A549 (cell line): ENCODE data around the gene KCNB1. TPM values are rescaled to one million over a fixed set of nuclear protein-coding genes. Genes with fewer than 3 reads are reported as not detected.

Experiments used
- ATAC-seq, 2 experiments: fragments of 200-7000 bp in 1 of 2; fragments of >200 bp in 1 of 2; cut with Nextera tagmentation in 1 of 2; cut with Tn5 transposase in 1 of 2; 3 replicates each; pipeline versions ENCODE4 v1.8.0 to v1.9.1; 2018 to 2020; ENCODE audit warnings: mild to moderate bottlenecking in 1 of 2, moderate library complexity in 1 of 2
- CTCF ChIA-PET: fragments of 300-600 bp; sonication (Branson Sonifier 250); formaldehyde crosslinking; extraction: SDS; loops from one replicate; lab custom pipeline; 2021; ENCODE audit warnings: antibody characterized with exemption, inconsistent platforms; lab: Yijun Ruan, JAX
- POLR2A ChIA-PET: fragments of 350-600 bp; formaldehyde crosslinking; extraction: SDS; loops from one replicate; lab custom pipeline; 2021; ENCODE audit warnings: antibody characterized with exemption, inconsistent platforms; lab: Yijun Ruan, JAX
- DNase-seq, 2 experiments: peaks; one replicate each; pipeline versions ENCODE4 v3.0.0 to v3.0.0-alpha.2; 2011 to 2016; ENCODE audit warnings: low read depth in 1 of 2, low spot score in 1 of 2
- FAIRE-seq: peaks from 2 replicates; lab custom pipeline; 2011; peaks lifted over from hg19 to GRCh38; lab: Jason Lieb, UNC
- H3K27ac ChIP-seq, 2 experiments: fragments of >200 bp; sonication (Bioruptor Twin); formaldehyde crosslinking; 3 replicates each; pipeline ENCODE4 v1.5.1; 2016 to 2017
- H3K4me1 ChIP-seq: fragments of >200 bp; sonication (Bioruptor Twin); formaldehyde crosslinking; 3 replicates; pipeline ENCODE4 v1.6.1; 2016
- H3K4me2 ChIP-seq: fragments of >200 bp; sonication (Bioruptor Twin); formaldehyde crosslinking; 3 replicates; pipeline ENCODE4 v1.6.1; 2016
- H3K4me3 ChIP-seq: fragments of >200 bp; sonication (Bioruptor Twin); formaldehyde crosslinking; 3 replicates; pipeline ENCODE4 v1.5.1; 2016
- H3K9me3 ChIP-seq: fragments of >200 bp; sonication (Bioruptor Twin); formaldehyde crosslinking; 3 replicates; pipeline ENCODE4 v1.6.1; 2016
- CBX2 ChIP-seq: fragments of 200-600 bp; sonication (generic); IDR thresholded peaks from 2 replicates; pipeline ENCODE4 v1.6.1; 2016; ENCODE audit warnings: low read depth, mild to moderate bottlenecking, borderline replicate concordance
- CBX8 ChIP-seq: fragments of 200-600 bp; sonication (generic); IDR thresholded peaks from 2 replicates; pipeline ENCODE4 v1.6.1; 2016
- CHD2 ChIP-seq: fragments of 150-350 bp; IDR thresholded peaks from 2 replicates; pipeline ENCODE4 v1.6.1; 2014; ENCODE audit warnings: low read length; ENCODE audit not compliant: partially characterized antibody
- EHMT2 ChIP-seq: fragments of 200-600 bp; sonication (generic); IDR thresholded peaks from 2 replicates; pipeline ENCODE4 v1.6.1; 2016; ENCODE audit warnings: antibody characterized with exemption, low read depth, mild to moderate bottlenecking, moderate library complexity
- GATA3 ChIP-seq: IDR thresholded peaks from 2 replicates; pipeline ENCODE4 v1.6.1; 2012; ENCODE audit warnings: borderline replicate concordance
- HDAC2 ChIP-seq: fragments of 200-600 bp; sonication (generic); IDR thresholded peaks from 2 replicates; pipeline ENCODE4 v1.6.1; 2016
- HEYL ChIP-seq: fragments of 250-450 bp; sonication (Bioruptor Pico); IDR thresholded peaks from 2 replicates; pipeline ENCODE4 v1.8.0; 2021; ENCODE audit warnings: mild to moderate bottlenecking, moderate library complexity
- HOXA7 ChIP-seq: fragments of 250-450 bp; sonication (Bioruptor Pico); IDR thresholded peaks from 2 replicates; pipeline ENCODE4 v1.5.0; 2020; ENCODE audit warnings: mild to moderate bottlenecking, moderate library complexity
- HOXB5 ChIP-seq: fragments of 250-450 bp; sonication (Bioruptor Pico); IDR thresholded peaks from 2 replicates; pipeline ENCODE4 v1.5.0; 2020; ENCODE audit warnings: mild to moderate bottlenecking, moderate library complexity
- JUNB ChIP-seq: fragments of >200 bp; sonication (Bioruptor Twin); formaldehyde crosslinking; IDR thresholded peaks from 2 replicates; pipeline ENCODE4 v1.6.1; 2016
- KDM1A ChIP-seq: fragments of 200-600 bp; sonication (generic); IDR thresholded peaks from 2 replicates; pipeline ENCODE4 v1.6.1; 2016; ENCODE audit warnings: low read depth, mild to moderate bottlenecking
- MAFK ChIP-seq: fragments of 450-650 bp; IDR thresholded peaks from 2 replicates; pipeline ENCODE4 v1.6.1; 2014; ENCODE audit not compliant: partially characterized antibody
- MAZ ChIP-seq: fragments of 150-350 bp; IDR thresholded peaks from 2 replicates; pipeline ENCODE4 v1.6.1; 2014; ENCODE audit warnings: antibody characterized with exemption, low read depth, low read length, borderline replicate concordance
- NFE2L2 ChIP-seq: fragments of 150-350 bp; conservative IDR thresholded peaks from 2 replicates; pipeline ENCODE4 v1.6.1; 2014; ENCODE audit warnings: low read length
- NPAS2 ChIP-seq: fragments of 250-450 bp; sonication (Bioruptor Pico); IDR thresholded peaks from 2 replicates; pipeline ENCODE4 v1.8.0; 2022; ENCODE audit warnings: mild to moderate bottlenecking, moderate library complexity, borderline replicate concordance
- NR3C1 ChIP-seq: fragments of >200 bp; sonication (Bioruptor Twin); formaldehyde crosslinking; IDR thresholded peaks from 3 replicates; pipeline ENCODE4 v1.6.1; 2017
- RAD21 ChIP-seq, 2 experiments: fragments of >200 bp in 1 of 2; sonication (Bioruptor Twin) in 1 of 2; formaldehyde crosslinking in 1 of 2; IDR thresholded peaks in 1 of 2; conservative IDR thresholded peaks in 1 of 2; 2 replicates in 1 of 2; 3 replicates in 1 of 2; pipeline ENCODE4 v1.6.1; 2012 to 2018; ENCODE audit warnings: inconsistent platforms in 1 of 2
- RCOR1 ChIP-seq: fragments of 150-350 bp; IDR thresholded peaks from 2 replicates; pipeline ENCODE4 v1.6.1; 2014; ENCODE audit warnings: antibody characterized with exemption, low read length, low read depth
- RFX5 ChIP-seq: fragments of 450-650 bp; IDR thresholded peaks from 2 replicates; pipeline ENCODE4 v1.7.1; 2014; ENCODE audit warnings: antibody characterized with exemption, mild to moderate bottlenecking, moderate library complexity
- RNF2 ChIP-seq: fragments of 200-600 bp; sonication (generic); IDR thresholded peaks from 2 replicates; pipeline ENCODE4 v1.6.1; 2016; ENCODE audit warnings: low read depth, mild to moderate bottlenecking, antibody characterized with exemption, moderate library complexity, borderline replicate concordance
- SMC3 ChIP-seq: fragments of >200 bp; sonication (Bioruptor Twin); formaldehyde crosslinking; IDR thresholded peaks from 3 replicates; pipeline ENCODE4 v1.6.1; 2018; ENCODE audit warnings: inconsistent platforms
- ZNF302 ChIP-seq: fragments of 250-450 bp; sonication (Bioruptor Pico); IDR thresholded peaks from 2 replicates; pipeline ENCODE4 v1.9.0; 2021; ENCODE audit warnings: inconsistent platforms, mild to moderate bottlenecking, moderate library complexity
- WGBS: methylation state at CpG from one replicate; pipeline ENCODE4 v1.1.6; 2017; ENCODE audit errors: missing lambda C conversion rate; 5-methylcytosine and 5-hydroxymethylcytosine counted together
- polyA plus RNA-seq, 4 experiments: library from polyadenylated mRNA; depleted of rRNA in 3 of 4; stranded (reverse); fragments of >200 nt; fragmentation: RNase III in 1 of 4; extraction: RNeasy Plus Mini Kit Qiagen cat#74134 plus additional on column Dnase treatment in 1 of 4; gene quantifications; 2 replicates in 3 of 4; 3 replicates in 1 of 4; pipeline ENCODE4 v1.2.3, GENCODE V29; 2011 to 2017
- TF ChIP-seq, protein P1 (sequence below): fragments of 450-650 bp; IDR thresholded peaks from 2 replicates; pipeline ENCODE4 v1.6.1; 2014; ENCODE audit warnings: antibody characterized with exemption
- TF ChIP-seq, protein P2 (sequence below): fragments of 250-450 bp; sonication (Bioruptor Pico); IDR thresholded peaks from 2 replicates; pipeline ENCODE4 v1.5.0; 2021; ENCODE audit warnings: mild to moderate bottlenecking, moderate library complexity, borderline replicate concordance

The KCNB1 gene
- polyA plus RNA-seq, 2 of the 4 experiments (the other 2 are of a cell fraction), result 0.12 to 0.28 TPM

DNA sequence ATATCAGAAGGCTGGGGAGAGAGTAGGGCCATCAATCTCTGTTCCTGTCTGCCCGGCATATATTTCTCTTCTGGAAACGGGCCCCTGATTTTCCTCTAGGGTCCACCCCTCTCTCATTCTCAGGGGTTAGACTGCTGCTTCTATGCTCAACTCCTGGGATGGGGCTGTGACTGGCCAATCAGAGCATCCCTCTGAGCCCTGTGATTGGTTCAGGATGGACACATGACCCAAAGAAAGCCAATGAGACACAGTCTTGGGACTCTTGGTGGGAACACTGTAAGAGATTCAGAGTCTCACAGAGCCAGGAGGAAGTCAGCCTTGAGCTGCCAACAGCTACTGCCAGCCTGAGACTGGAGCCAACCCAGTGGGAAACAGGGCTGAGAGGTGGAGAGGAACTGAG is 31.0 kb upstream of the KCNB1 start:
- Histone ChIP-seq H3K4me2 (no peak overlapping the region), H3K9me3 (no peaks in the 10 kb centered on the region), H3K4me1 (peaks cover 16% of the 10 kb centered on the region; the same call in 1 of the 3 replicates), H3K27ac (no peak overlapping the region), H3K4me3 (no peak overlapping the region)
- FAIRE-seq (no peak), DNase-seq (no peak), ATAC-seq (peak in 1 of 2 experiments; percentile 51; a peak in 3 of 6 replicates)
- WGBS, result 44% methylated on average over 2 of the region's 2 CpGs
- TF ChIP-seq HOXA7 (CRISPR knock-in tag) (no peak), GATA3 (no peak), NFE2L2 (no peak)
- TF ChIP-seq, protein P1, sequence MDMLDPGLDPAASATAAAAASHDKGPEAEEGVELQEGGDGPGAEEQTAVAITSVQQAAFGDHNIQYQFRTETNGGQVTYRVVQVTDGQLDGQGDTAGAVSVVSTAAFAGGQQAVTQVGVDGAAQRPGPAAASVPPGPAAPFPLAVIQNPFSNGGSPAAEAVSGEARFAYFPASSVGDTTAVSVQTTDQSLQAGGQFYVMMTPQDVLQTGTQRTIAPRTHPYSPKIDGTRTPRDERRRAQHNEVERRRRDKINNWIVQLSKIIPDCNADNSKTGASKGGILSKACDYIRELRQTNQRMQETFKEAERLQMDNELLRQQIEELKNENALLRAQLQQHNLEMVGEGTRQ, result peak; percentile 37; the same call in 1 of the 2 replicates
- ChIA-PET CTCF (interaction anchor here (0.5 to 16.1 kb wide), 5 partner anchors 16 to 180 kb away, joined by 3 to 219 read pairs (median 5); no protein-coding TSS in a partner anchor), POLR2A (no interaction called here)

DNA sequence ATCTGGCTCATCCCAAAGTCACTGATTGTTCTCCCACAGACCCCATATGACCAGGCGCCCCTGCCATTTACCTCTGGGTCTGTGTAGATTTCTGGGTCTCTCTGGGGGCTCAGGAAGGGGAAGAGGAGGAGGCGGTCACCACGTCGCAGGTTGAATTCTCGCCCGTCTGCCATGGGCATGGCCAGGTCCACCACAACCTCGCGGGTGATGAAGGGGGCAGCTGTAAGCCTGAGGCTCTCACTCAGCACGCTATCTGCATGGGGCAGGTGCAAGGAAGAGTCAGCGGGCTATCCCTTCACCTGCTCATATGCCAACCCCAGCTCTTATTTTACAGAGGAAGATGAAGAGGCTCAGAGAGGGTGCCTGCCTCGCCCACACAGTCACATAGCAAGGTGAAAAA is 30.5 kb upstream of the KCNB1 start:
- CTCF ChIA-PET, result interaction anchor here (1.2 to 16.1 kb wide), 2 partner anchors 29 to 180 kb away, joined by 5 to 219 read pairs; no protein-coding TSS in a partner anchor
- FAIRE-seq, result no peak
- POLR2A ChIA-PET, result no interaction called here
- no peak for DNase-seq
- WGBS, result 46% methylated on average over 11 of the region's 11 CpGs
- TF ChIP-seq ZNF302 (CRISPR knock-in tag) (no peak), RFX5 (no peak)
- H3K9me3 ChIP-seq, result no peaks in the 10 kb centered on the region
- no peak overlapping the region for H3K4me3 ChIP-seq
- no peak overlapping the region for H3K4me2 ChIP-seq
- no peak overlapping the region for H3K27ac ChIP-seq
- ATAC-seq, result no peak
- peaks cover 19% of the 10 kb centered on the region; the same call in 1 of the 3 replicates for H3K4me1 ChIP-seq

DNA sequence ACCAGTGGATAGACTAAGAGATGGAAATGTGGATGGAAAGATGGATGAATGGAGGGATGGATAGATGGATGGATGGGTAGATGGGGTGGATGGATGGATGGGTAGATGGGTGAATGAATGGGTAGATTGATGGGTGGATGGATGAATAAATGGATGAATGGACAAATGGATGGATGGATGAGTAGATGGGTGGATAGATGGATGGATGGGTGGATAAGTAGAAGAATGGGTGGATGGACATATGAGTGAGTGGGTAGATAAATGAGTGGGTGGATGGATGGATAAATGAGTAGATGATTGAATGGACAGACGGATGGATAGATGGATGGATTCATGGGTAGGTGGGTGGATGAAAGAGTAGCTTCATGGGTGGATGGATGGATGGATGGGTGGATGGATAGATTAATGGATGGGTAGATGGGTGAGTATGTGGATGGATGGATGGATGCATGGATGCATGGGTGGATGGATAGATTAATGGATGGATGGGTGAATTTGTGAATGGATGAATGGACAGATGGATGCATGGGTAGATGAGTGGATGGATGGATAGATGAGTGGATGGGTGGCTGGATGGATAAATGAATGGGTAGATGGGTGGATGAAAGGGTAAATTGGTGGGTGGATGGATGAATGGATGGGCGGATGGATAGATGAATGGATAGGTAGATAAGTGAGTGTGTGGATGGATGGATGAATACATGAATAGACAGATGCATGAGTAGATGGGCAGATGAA is 29.5 kb upstream of the KCNB1 start:
- POLR2A ChIA-PET, result no interaction called here
- DNase-seq, result no peak
- TF ChIP-seq CBX2 (no peak), CHD2 (no peak), RFX5 (no peak), HOXB5 (CRISPR knock-in tag) (no peak), RCOR1 (no peak), SMC3 (no peak), CBX8 (no peak), HDAC2 (no peak)
- TF ChIP-seq, all 56 proteins: peak for 0
- Histone ChIP-seq H3K9me3 (no peaks in the 10 kb centered on the region), H3K4me3 (no peak overlapping the region), H3K4me1 (peaks cover 12% of the 10 kb centered on the region; the same call in 1 of the 3 replicates), H3K4me2 (no peak overlapping the region), H3K27ac (no peak overlapping the region; a peak in 1 of 6 replicates)
- CTCF ChIA-PET, result interaction anchor here (2.0 to 16.1 kb wide), 2 partner anchors 27 to 179 kb away, joined by 10 to 219 read pairs; no protein-coding TSS in a partner anchor
- WGBS, result 14% methylated on average over 2 of the region's 2 CpGs
- ATAC-seq, result no peak
- no peak for FAIRE-seq

- WGBS, result 13% methylated on average over 12 of the region's 12 CpGs
- ChIA-PET CTCF (interaction anchor here (0.8 to 16.1 kb wide), 9 partner anchors 14 to 177 kb away, joined by 3 to 219 read pairs (median 3); no protein-coding TSS in a partner anchor), POLR2A (no interaction called here)
- ATAC-seq (peak in 1 of 2 experiments; percentile 8; a peak in 1 of 6 replicates), FAIRE-seq (no peak), DNase-seq (no peak)
- H3K27ac ChIP-seq, result peak overlapping the region; percentile 35 to 49; a peak in 1 of 6 replicates
- H3K9me3 ChIP-seq, result no peaks in the 10 kb centered on the region
- peaks cover 12% of the 10 kb centered on the region; the same call in 1 of the 3 replicates for H3K4me1 ChIP-seq
- peak overlapping the region; percentile 37; the same call in 2 of the 3 replicates for H3K4me2 ChIP-seq
- H3K4me3 ChIP-seq, result no peak overlapping the region
- TF ChIP-seq RCOR1 (no peak), HOXA7 (CRISPR knock-in tag) (no peak), NR3C1 (no peak), MAZ (no peak), RNF2 (no peak), NPAS2 (CRISPR knock-in tag) (no peak), CBX8 (no peak), MAFK (no peak), RAD21 (conservative IDR thresholded peaks at IDR 0.05 in 1 of 2, IDR thresholded peaks at IDR 0.05 in 1 of 2) (no peak), EHMT2 (no peak), GATA3 (no peak), HEYL (CRISPR knock-in tag) (no peak), JUNB (no peak), CBX2 (no peak), KDM1A (no peak)
- TF ChIP-seq, protein P2, sequence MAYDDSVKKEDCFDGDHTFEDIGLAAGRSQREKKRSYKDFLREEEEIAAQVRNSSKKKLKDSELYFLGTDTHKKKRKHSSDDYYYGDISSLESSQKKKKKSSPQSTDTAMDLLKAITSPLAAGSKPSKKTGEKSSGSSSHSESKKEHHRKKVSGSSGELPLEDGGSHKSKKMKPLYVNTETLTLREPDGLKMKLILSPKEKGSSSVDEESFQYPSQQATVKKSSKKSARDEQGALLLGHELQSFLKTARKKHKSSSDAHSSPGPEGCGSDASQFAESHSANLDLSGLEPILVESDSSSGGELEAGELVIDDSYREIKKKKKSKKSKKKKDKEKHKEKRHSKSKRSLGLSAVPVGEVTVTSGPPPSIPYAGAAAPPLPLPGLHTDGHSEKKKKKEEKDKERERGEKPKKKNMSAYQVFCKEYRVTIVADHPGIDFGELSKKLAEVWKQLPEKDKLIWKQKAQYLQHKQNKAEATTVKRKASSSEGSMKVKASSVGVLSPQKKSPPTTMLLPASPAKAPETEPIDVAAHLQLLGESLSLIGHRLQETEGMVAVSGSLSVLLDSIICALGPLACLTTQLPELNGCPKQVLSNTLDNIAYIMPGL, result no peak
These were observed 28.2 kb upstream of the KCNB1 start for GRCh38 chr20:49510562-49511122.
